GM23338 (cell line): Measurements from ENCODE around the gene CD93. TPM values are rescaled to one million over a fixed set of nuclear protein-coding genes. Genes with fewer than 3 reads are reported as not detected.

ENCODE experiments used
- ATAC-seq: fragments of 200-7000 bp; cut with Tn5 transposase; 3 replicates; pipeline ENCODE4 v1.9.1; 2020
- DNase-seq: peaks from one replicate; pipeline ENCODE4 v3.0.0-alpha.2; 2015; ENCODE audit warnings: low spot score
- H2AFZ ChIP-seq: fragments of 200-600 bp; sonication (generic); 2 replicates; pipeline ENCODE4 v1.8.0; 2016; ENCODE audit warnings: antibody characterized with exemption, mild to moderate bottlenecking, moderate library complexity
- H3F3A ChIP-seq: fragments of 200-600 bp; sonication (generic); replicated peaks from 2 replicates; pipeline ENCODE4 v1.8.0; 2017; ENCODE audit warnings: antibody characterized with exemption, mixed run types, low read depth
- H3K27ac ChIP-seq: fragments of 200-600 bp; sonication (generic); 2 replicates; pipeline ENCODE4 v1.6.1; 2016; ENCODE audit warnings: low read depth
- H3K27me3 ChIP-seq: fragments of 200-600 bp; sonication (generic); 2 replicates; pipeline ENCODE4 v1.8.0; 2016; ENCODE audit warnings: mild to moderate bottlenecking, mixed run types, moderate library complexity; ENCODE audit not compliant: insufficient read depth
- H3K36me3 ChIP-seq: fragments of 200-600 bp; sonication (generic); 2 replicates; pipeline ENCODE4 v1.8.0; 2016; ENCODE audit warnings: mild to moderate bottlenecking; ENCODE audit not compliant: insufficient read depth
- H3K4me1 ChIP-seq: fragments of 200-600 bp; sonication (generic); 2 replicates; pipeline ENCODE4 v1.8.0; 2016; ENCODE audit warnings: mild to moderate bottlenecking, moderate library complexity; ENCODE audit not compliant: insufficient read depth
- H3K4me2 ChIP-seq: fragments of 200-600 bp; sonication (generic); 2 replicates; pipeline ENCODE4 v1.7.1; 2017; ENCODE audit warnings: mixed run types
- H3K4me3 ChIP-seq: fragments of 200-600 bp; sonication (generic); 2 replicates; pipeline ENCODE4 v1.6.1; 2016; ENCODE audit warnings: mixed run types
- H3K79me2 ChIP-seq: fragments of 200-600 bp; sonication (generic); replicated peaks from 2 replicates; pipeline ENCODE4 v1.8.0; 2017; ENCODE audit warnings: mild to moderate bottlenecking; ENCODE audit not compliant: insufficient read depth
- H3K9me2 ChIP-seq: fragments of 200-600 bp; sonication (generic); 2 replicates; pipeline ENCODE4 v1.8.0; 2017; ENCODE audit not compliant: insufficient read depth
- H4K20me1 ChIP-seq: fragments of 200-600 bp; sonication (generic); replicated peaks from 2 replicates; pipeline ENCODE4 v1.8.0; 2017; ENCODE audit warnings: mild to moderate bottlenecking; ENCODE audit not compliant: insufficient read depth
- H3K27ac Mint-ChIP-seq: 2 replicates; pipeline ENCODE4 v1.8.0; 2020; ENCODE audit warnings: inconsistent platforms, mild to moderate bottlenecking, moderate library complexity, mixed read lengths
- H3K27me3 Mint-ChIP-seq: 3 replicates; pipeline ENCODE4 v1.8.0; 2022; ENCODE audit warnings: low read depth, mild to moderate bottlenecking, moderate library complexity, mixed read lengths, inconsistent platforms; ENCODE audit not compliant: insufficient read depth, poor library complexity
- H3K36me3 Mint-ChIP-seq: 3 replicates; pipeline ENCODE4 v1.8.0; 2021; ENCODE audit warnings: low read depth, mild to moderate bottlenecking, inconsistent platforms, moderate library complexity, mixed read lengths
- H3K4me1 Mint-ChIP-seq: 3 replicates; pipeline ENCODE4 v1.8.0; 2020; ENCODE audit warnings: mild to moderate bottlenecking, inconsistent platforms, mixed read lengths
- H3K4me3 Mint-ChIP-seq: 3 replicates; pipeline ENCODE4 v1.8.0; 2021; ENCODE audit warnings: moderate library complexity, mild to moderate bottlenecking, inconsistent platforms, mixed read lengths
- H3K9me3 Mint-ChIP-seq: 3 replicates; pipeline ENCODE4 v1.8.0; 2020; ENCODE audit warnings: moderate library complexity, mild to moderate bottlenecking, inconsistent platforms, mixed read lengths
- CREB1 ChIP-seq: fragments of 250-450 bp; sonication (Bioruptor Pico); IDR thresholded peaks from 2 replicates; pipeline ENCODE4 v1.5.0; 2020; ENCODE audit warnings: low read depth, mild to moderate bottlenecking, moderate library complexity
- EZH2 ChIP-seq: fragments of 200-600 bp; sonication (generic); IDR thresholded peaks from one replicate; pipeline ENCODE4 v1.8.0; 2017; ENCODE audit warnings: antibody characterized with exemption, mild to moderate bottlenecking, low read depth; ENCODE audit not compliant: unreplicated experiment
- EZH2phosphoT487 ChIP-seq: fragments of 200-600 bp; sonication (generic); IDR thresholded peaks from one replicate; pipeline ENCODE4 v1.8.1; 2018; ENCODE audit warnings: antibody characterized with exemption; ENCODE audit not compliant: unreplicated experiment
- JUNB ChIP-seq: IDR thresholded peaks from one replicate; pipeline ENCODE4 v1.6.1; 2016; ENCODE audit warnings: antibody characterized with exemption; ENCODE audit not compliant: unreplicated experiment
- NANOG ChIP-seq: IDR thresholded peaks from 2 replicates; pipeline ENCODE4 v1.6.1; 2016; ENCODE audit warnings: antibody characterized with exemption, borderline replicate concordance
- POLR2AphosphoS5 ChIP-seq: IDR thresholded peaks from 2 replicates; pipeline ENCODE4 v1.6.1; 2016; ENCODE audit warnings: antibody characterized with exemption, low read depth
- polyA plus RNA-seq: library from polyadenylated mRNA; unstranded; fragments of >200 nt; fragmentation: Nextera tagmentation; extraction: Ambion mirVana; gene quantifications from 2 replicates; pipeline ENCODE4 v1.2.1, GENCODE V29; 2016
- total RNA-seq: library from RNA; depleted of rRNA; stranded (reverse); fragments of >200 nt; shearing (Covaris generic); gene quantifications from 2 replicates; pipeline ENCODE4 v1.2.3, GENCODE V29; 2014
- TF ChIP-seq, protein P1 (sequence below), 2 experiments: fragments of 200-600 bp in 1 of 2; sonication (generic) in 1 of 2; conservative IDR thresholded peaks; 2 replicates each; pipeline versions ENCODE4 v1.5.1 to v1.6.1; 2016 to 2017; ENCODE audit warnings: antibody characterized with exemption in 2 of 2, low read depth in 2 of 2, mild to moderate bottlenecking in 2 of 2, moderate library complexity in 1 of 2
- TF ChIP-seq, protein P2 (sequence below): IDR thresholded peaks from one replicate; pipeline ENCODE4 v1.6.1; 2018; ENCODE audit warnings: antibody characterized with exemption; ENCODE audit not compliant: unreplicated experiment

The CD93 gene
- total and polyA plus RNA-seq, 2 experiments from 2014 or later = 0.03 TPM; not detected in 1

DNA sequence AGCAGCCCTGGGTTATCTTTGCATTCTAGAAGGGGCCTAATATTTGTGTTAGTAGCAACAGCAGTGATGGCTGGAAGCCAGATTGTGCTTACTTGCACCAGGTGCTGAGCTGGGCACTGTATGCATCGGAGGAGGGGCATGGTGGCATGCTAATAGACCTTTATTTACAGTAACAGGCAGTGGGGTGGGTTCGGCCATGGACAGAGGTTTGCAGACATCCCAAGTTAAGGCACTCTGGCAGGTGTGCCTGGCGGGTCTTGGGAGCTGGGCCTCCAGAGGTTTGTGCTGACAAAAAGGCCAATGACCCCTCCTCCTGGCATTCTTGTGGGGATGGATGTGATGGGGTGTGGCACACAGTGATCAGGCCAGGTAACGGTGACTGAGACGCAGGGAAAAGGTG is 39.0 kb upstream of the CD93 start:
- Histone ChIP-seq H3K27ac (no peak overlapping the region), H3K79me2 (no peaks in the 10 kb centered on the region), H3K27me3 (no peaks in the 10 kb centered on the region), H3K9me2 (no peaks in the 10 kb centered on the region), H3K4me3 (no peak overlapping the region), H3K4me1 (no peaks in the 10 kb centered on the region), H2AFZ (no peak overlapping the region), H3K4me2 (no peak overlapping the region), H3F3A (no peaks in the 10 kb centered on the region), H4K20me1 (no peaks in the 10 kb centered on the region), H3K36me3 (no peaks in the 10 kb centered on the region)
- no peaks in the 10 kb centered on the region for H3K36me3 Mint-ChIP-seq
- no peak overlapping the region for H3K4me3 Mint-ChIP-seq
- peaks cover 13% of the 10 kb centered on the region for H3K4me1 Mint-ChIP-seq
- no peak overlapping the region for H3K27ac Mint-ChIP-seq
- no peak for TF ChIP-seq POLR2AphosphoS5
- no peak for TF ChIP-seq CREB1 (CRISPR knock-in tag)
- TF ChIP-seq EZH2 = no peak
- no peak for TF ChIP-seq JUNB
- TF ChIP-seq, protein P1, sequence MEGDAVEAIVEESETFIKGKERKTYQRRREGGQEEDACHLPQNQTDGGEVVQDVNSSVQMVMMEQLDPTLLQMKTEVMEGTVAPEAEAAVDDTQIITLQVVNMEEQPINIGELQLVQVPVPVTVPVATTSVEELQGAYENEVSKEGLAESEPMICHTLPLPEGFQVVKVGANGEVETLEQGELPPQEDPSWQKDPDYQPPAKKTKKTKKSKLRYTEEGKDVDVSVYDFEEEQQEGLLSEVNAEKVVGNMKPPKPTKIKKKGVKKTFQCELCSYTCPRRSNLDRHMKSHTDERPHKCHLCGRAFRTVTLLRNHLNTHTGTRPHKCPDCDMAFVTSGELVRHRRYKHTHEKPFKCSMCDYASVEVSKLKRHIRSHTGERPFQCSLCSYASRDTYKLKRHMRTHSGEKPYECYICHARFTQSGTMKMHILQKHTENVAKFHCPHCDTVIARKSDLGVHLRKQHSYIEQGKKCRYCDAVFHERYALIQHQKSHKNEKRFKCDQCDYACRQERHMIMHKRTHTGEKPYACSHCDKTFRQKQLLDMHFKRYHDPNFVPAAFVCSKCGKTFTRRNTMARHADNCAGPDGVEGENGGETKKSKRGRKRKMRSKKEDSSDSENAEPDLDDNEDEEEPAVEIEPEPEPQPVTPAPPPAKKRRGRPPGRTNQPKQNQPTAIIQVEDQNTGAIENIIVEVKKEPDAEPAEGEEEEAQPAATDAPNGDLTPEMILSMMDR (conservative IDR thresholded peaks at IDR 0.05; ENCODE audit: low read depth in 2 of 2) = no peak
- TF ChIP-seq, protein P2, sequence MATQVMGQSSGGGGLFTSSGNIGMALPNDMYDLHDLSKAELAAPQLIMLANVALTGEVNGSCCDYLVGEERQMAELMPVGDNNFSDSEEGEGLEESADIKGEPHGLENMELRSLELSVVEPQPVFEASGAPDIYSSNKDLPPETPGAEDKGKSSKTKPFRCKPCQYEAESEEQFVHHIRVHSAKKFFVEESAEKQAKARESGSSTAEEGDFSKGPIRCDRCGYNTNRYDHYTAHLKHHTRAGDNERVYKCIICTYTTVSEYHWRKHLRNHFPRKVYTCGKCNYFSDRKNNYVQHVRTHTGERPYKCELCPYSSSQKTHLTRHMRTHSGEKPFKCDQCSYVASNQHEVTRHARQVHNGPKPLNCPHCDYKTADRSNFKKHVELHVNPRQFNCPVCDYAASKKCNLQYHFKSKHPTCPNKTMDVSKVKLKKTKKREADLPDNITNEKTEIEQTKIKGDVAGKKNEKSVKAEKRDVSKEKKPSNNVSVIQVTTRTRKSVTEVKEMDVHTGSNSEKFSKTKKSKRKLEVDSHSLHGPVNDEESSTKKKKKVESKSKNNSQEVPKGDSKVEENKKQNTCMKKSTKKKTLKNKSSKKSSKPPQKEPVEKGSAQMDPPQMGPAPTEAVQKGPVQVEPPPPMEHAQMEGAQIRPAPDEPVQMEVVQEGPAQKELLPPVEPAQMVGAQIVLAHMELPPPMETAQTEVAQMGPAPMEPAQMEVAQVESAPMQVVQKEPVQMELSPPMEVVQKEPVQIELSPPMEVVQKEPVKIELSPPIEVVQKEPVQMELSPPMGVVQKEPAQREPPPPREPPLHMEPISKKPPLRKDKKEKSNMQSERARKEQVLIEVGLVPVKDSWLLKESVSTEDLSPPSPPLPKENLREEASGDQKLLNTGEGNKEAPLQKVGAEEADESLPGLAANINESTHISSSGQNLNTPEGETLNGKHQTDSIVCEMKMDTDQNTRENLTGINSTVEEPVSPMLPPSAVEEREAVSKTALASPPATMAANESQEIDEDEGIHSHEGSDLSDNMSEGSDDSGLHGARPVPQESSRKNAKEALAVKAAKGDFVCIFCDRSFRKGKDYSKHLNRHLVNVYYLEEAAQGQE = no peak
- ATAC-seq (no peak; the same call in 2 of the 3 replicates), DNase-seq (no peak)
- H3K27me3 Mint-ChIP-seq = peaks cover 5% of the 10 kb centered on the region
- no peaks in the 10 kb centered on the region; the same call in 2 of the 3 replicates for H3K9me3 Mint-ChIP-seq

DNA sequence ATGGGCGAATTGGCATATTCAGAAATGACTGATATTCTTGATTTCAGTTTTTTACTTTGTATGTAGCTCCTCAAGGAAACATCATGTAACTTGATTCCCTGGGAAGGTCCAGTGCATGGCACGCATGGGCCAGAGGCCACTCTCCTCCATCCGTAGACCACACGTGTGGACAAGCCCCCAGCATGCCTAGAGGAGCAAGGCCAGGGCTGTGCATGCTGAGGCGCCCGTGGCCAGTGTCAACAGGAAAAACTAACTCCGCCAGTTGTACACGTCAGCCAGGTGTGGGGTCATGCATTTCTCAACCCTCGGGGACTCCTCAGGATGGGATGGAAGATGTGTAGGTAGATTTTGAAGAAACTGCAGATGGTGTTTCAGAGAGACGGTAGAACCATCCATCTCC is 37.8 kb upstream of the CD93 start:
- H3K27ac ChIP-seq = no peak overlapping the region
- peaks cover 8% of the 10 kb centered on the region for H3K27me3 Mint-ChIP-seq
- H3F3A ChIP-seq = no peaks in the 10 kb centered on the region
- H3K27ac Mint-ChIP-seq = no peak overlapping the region
- no peaks in the 10 kb centered on the region for H3K4me1 ChIP-seq
- H3K36me3 ChIP-seq = no peaks in the 10 kb centered on the region
- H3K4me1 Mint-ChIP-seq = peaks cover 13% of the 10 kb centered on the region
- H3K4me3 ChIP-seq = no peak overlapping the region
- ATAC-seq = no peak
- H4K20me1 ChIP-seq = no peaks in the 10 kb centered on the region
- no peaks in the 10 kb centered on the region for H3K79me2 ChIP-seq
- H3K9me2 ChIP-seq = no peaks in the 10 kb centered on the region
- H2AFZ ChIP-seq = no peak overlapping the region
- no peaks in the 10 kb centered on the region; the same call in 2 of the 3 replicates for H3K9me3 Mint-ChIP-seq
- no peaks in the 10 kb centered on the region for H3K36me3 Mint-ChIP-seq
- H3K27me3 ChIP-seq = no peaks in the 10 kb centered on the region
- H3K4me3 Mint-ChIP-seq = no peak overlapping the region
- H3K4me2 ChIP-seq = no peak overlapping the region
- no peak for DNase-seq
- TF ChIP-seq, protein P2 = no peak
- TF ChIP-seq EZH2phosphoT487 (no peak), NANOG (no peak)
